ENCODE data around the gene PPM1K. TPM values are rescaled to one million over a fixed set of nuclear protein-coding genes. Genes with fewer than 3 reads are reported as not detected.

The PPM1K gene
- total RNA-seq, 1 experiment from 2014 or later: 10.4 TPM

DNA sequence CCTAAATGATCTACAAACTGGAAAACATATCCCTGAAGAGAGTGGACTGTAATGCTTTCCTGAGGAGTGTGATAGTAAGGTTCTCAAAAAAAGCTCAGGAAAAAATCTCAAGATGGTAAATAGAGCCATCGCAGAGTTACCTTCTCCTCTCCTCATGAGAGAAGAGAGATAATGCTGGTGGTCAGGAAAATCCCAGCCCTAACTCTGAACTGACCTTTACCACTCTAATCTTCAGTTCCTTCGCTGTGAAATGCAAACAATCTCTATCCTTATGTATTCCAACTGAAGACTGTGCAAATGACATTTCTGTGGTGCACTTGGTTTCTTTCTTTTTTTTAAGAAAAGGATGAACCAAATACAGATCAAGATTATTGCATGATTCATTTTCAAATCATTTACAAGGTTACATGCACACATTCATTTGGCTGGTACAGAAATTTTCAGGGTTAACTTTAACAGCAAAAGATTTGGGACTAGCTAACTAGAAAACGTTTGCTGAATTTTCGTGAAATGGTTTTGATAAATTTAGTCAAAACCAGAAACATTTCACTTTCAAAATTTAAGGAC, 8.3 kb downstream of the PPM1K start:
- Histone ChIP-seq H2BK5ac (ENCODE audit: insufficient read length, low read length) (no peak overlapping the region), H3K18ac (ENCODE audit: insufficient read length, low read depth, low read length) (no peak overlapping the region), H3K4me1 (ENCODE audit: insufficient read depth, low read length) (no peaks in the 10 kb centered on the region), H3K14ac (ENCODE audit: insufficient read depth, low read length) (no peak overlapping the region), H3K9me3 (ENCODE audit: control insufficient read depth, low read depth, low read length) (peaks cover 8% of the 10 kb centered on the region), H3K27me3 (ENCODE audit: insufficient read depth, low read length) (no peaks in the 10 kb centered on the region), H2BK120ac (ENCODE audit: low read depth, low read length, poor library complexity, severe bottlenecking) (no peak overlapping the region), H3K4ac (ENCODE audit: low read depth, low read length) (no peak overlapping the region), H3K4me2 (ENCODE audit: insufficient read depth, insufficient read length, low read length) (no peak overlapping the region), H3K79me2 (ENCODE audit: insufficient read depth, low read length) (no peaks in the 10 kb centered on the region), H4K5ac (ENCODE audit: insufficient read length, low read depth, low read length) (no peak overlapping the region), H3K23ac (ENCODE audit: insufficient read length, low read depth, low read length) (no peak overlapping the region), H3K23me2 (ENCODE audit: insufficient read length, low read depth, low read length, poor library complexity, severe bottlenecking) (no peaks in the 10 kb centered on the region), H3K79me1 (ENCODE audit: insufficient read depth, low read depth, low read length, poor library complexity, severe bottlenecking) (no peaks in the 10 kb centered on the region), H2BK12ac (ENCODE audit: insufficient read length, low read depth, low read length) (no peak overlapping the region), H4K91ac (ENCODE audit: insufficient read length, low read depth, low read length) (no peak overlapping the region), H3K27ac (ENCODE audit: insufficient read length, low read depth, low read length) (no peak overlapping the region), H2BK15ac (ENCODE audit: low read depth, low read length) (no peak overlapping the region), H3K9ac (ENCODE audit: extremely low read depth, insufficient read length, low read length) (no peak overlapping the region), H4K20me1 (ENCODE audit: control insufficient read depth, insufficient read depth, insufficient read length) (no peaks in the 10 kb centered on the region), H3T11ph (ENCODE audit: low read length) (no peak overlapping the region), H4K8ac (replicated peaks; ENCODE audit: insufficient read length, low read depth, low read length) (no peak overlapping the region), H2AFZ (ENCODE audit: low read length) (no peak overlapping the region), H3K56ac (ENCODE audit: insufficient read length, low read depth, low read length) (no peak overlapping the region), H2BK20ac (ENCODE audit: low read depth, low read length, poor library complexity, severe bottlenecking) (no peak overlapping the region), H2AK5ac (ENCODE audit: insufficient read length, low read length) (no peak overlapping the region)
- peaks cover 12 to 16% of the 10 kb centered on the region in 2 experiments for H3K9me3 Mint-ChIP-seq
- TF ChIP-seq, protein P1, sequence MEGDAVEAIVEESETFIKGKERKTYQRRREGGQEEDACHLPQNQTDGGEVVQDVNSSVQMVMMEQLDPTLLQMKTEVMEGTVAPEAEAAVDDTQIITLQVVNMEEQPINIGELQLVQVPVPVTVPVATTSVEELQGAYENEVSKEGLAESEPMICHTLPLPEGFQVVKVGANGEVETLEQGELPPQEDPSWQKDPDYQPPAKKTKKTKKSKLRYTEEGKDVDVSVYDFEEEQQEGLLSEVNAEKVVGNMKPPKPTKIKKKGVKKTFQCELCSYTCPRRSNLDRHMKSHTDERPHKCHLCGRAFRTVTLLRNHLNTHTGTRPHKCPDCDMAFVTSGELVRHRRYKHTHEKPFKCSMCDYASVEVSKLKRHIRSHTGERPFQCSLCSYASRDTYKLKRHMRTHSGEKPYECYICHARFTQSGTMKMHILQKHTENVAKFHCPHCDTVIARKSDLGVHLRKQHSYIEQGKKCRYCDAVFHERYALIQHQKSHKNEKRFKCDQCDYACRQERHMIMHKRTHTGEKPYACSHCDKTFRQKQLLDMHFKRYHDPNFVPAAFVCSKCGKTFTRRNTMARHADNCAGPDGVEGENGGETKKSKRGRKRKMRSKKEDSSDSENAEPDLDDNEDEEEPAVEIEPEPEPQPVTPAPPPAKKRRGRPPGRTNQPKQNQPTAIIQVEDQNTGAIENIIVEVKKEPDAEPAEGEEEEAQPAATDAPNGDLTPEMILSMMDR (conservative IDR thresholded peaks at IDR 0.05): no peak
- no peak for DNase-seq
- peaks cover 19 to 30% (median 23%) of the 10 kb centered on the region in 3 experiments for H3K36me3 Mint-ChIP-seq (ENCODE audit: insufficient read depth in 1 of 3, low read depth in 3 of 3)
- WGBS (ENCODE audit: extremely low coverage, insufficient read length, low lambda C conversion rate): no CpG with 5 or more reads among the region's 4 CpGs
- no peak overlapping the region for H3K4me3 Mint-ChIP-seq
- no peak overlapping the region; a peak in 1 of 7 replicates for H3K27ac Mint-ChIP-seq
- no peaks in the 10 kb centered on the region for H3K27me3 Mint-ChIP-seq (ENCODE audit: low read depth)
- peaks cover 22 to 43% of the 10 kb centered on the region in 2 experiments for H3K4me1 Mint-ChIP-seq

All from H9 (cell line).